ENCODE data around the gene DNAAF1.

GRCh38 chr16:84098939-84099338 lies 46.2 kb upstream of the DNAAF1 start:
- TF ChIP-seq, protein P1, sequence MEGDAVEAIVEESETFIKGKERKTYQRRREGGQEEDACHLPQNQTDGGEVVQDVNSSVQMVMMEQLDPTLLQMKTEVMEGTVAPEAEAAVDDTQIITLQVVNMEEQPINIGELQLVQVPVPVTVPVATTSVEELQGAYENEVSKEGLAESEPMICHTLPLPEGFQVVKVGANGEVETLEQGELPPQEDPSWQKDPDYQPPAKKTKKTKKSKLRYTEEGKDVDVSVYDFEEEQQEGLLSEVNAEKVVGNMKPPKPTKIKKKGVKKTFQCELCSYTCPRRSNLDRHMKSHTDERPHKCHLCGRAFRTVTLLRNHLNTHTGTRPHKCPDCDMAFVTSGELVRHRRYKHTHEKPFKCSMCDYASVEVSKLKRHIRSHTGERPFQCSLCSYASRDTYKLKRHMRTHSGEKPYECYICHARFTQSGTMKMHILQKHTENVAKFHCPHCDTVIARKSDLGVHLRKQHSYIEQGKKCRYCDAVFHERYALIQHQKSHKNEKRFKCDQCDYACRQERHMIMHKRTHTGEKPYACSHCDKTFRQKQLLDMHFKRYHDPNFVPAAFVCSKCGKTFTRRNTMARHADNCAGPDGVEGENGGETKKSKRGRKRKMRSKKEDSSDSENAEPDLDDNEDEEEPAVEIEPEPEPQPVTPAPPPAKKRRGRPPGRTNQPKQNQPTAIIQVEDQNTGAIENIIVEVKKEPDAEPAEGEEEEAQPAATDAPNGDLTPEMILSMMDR (IDR thresholded peaks at IDR 0.05; ENCODE audit: borderline replicate concordance, extremely low read depth, low read length, poor library complexity, severe bottlenecking): no peak
- TF ChIP-seq EZH2 (IDR thresholded peaks at IDR 0.05; ENCODE audit: borderline replicate concordance, low read depth, low read length, severe bottlenecking): no peak
